HL-60 (cell line): Measurements from ENCODE around the gene GNG7.

Experiments used
- CTCF ChIP-seq: IDR thresholded peaks from one replicate; pipeline ENCODE4 v1.5.1; 2011; ENCODE audit warnings: low read length, control low read depth, inconsistent platforms; ENCODE audit not compliant: insufficient read depth
- POLR2AphosphoS5 ChIP-seq: IDR thresholded peaks from 2 replicates; pipeline ENCODE4 v1.6.1; 2012; ENCODE audit warnings: low read depth

- no peak for TF ChIP-seq CTCF
- TF ChIP-seq POLR2AphosphoS5, result no peak
Measured at GRCh38 chr19:2711172-2711874, 8.8 kb upstream of the GNG7 start.
